ENCODE results near the gene DYDC1.

DYDC1 gene

DNA sequence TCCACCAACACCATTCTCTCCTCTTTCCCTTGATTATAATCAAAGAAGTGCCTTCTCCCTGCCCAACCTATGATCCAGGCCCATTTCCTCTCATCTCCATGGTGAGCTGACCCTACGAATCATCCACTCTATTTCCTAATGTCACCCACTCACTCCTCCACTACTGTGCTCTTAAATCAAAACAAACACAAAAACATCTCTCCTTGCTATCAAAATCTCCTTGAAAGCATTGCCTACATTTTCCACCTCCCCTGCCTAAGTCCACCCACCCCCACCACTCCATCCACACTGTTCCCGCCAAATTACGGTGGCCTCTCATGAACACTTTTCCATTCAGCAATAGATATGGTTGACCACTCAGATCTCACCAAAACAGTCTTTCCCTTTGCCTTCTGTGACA, 5.3 kb downstream of the DYDC1 start:
- DNase-seq (ENCODE audit: low read depth in 1 of 2, low spot score in 1 of 2), result no peak
- peaks cover 9% of the 10 kb centered on the region for H3K27me3 ChIP-seq (ENCODE audit: insufficient read depth, poor library complexity, severe bottlenecking)
- TF ChIP-seq GABPA (IDR thresholded peaks at IDR 0.05; ENCODE audit: low read depth) (no peak), SPI1 (IDR thresholded peaks at IDR 0.05; ENCODE audit: borderline replicate concordance, low read depth) (no peak), POLR2AphosphoS5 (IDR thresholded peaks at IDR 0.05; ENCODE audit: low read depth) (no peak)
- TF ChIP-seq, protein P1, sequence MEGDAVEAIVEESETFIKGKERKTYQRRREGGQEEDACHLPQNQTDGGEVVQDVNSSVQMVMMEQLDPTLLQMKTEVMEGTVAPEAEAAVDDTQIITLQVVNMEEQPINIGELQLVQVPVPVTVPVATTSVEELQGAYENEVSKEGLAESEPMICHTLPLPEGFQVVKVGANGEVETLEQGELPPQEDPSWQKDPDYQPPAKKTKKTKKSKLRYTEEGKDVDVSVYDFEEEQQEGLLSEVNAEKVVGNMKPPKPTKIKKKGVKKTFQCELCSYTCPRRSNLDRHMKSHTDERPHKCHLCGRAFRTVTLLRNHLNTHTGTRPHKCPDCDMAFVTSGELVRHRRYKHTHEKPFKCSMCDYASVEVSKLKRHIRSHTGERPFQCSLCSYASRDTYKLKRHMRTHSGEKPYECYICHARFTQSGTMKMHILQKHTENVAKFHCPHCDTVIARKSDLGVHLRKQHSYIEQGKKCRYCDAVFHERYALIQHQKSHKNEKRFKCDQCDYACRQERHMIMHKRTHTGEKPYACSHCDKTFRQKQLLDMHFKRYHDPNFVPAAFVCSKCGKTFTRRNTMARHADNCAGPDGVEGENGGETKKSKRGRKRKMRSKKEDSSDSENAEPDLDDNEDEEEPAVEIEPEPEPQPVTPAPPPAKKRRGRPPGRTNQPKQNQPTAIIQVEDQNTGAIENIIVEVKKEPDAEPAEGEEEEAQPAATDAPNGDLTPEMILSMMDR (IDR thresholded peaks at IDR 0.05; ENCODE audit: insufficient read depth, low read length), result no peak
- TF ChIP-seq, protein P2, sequence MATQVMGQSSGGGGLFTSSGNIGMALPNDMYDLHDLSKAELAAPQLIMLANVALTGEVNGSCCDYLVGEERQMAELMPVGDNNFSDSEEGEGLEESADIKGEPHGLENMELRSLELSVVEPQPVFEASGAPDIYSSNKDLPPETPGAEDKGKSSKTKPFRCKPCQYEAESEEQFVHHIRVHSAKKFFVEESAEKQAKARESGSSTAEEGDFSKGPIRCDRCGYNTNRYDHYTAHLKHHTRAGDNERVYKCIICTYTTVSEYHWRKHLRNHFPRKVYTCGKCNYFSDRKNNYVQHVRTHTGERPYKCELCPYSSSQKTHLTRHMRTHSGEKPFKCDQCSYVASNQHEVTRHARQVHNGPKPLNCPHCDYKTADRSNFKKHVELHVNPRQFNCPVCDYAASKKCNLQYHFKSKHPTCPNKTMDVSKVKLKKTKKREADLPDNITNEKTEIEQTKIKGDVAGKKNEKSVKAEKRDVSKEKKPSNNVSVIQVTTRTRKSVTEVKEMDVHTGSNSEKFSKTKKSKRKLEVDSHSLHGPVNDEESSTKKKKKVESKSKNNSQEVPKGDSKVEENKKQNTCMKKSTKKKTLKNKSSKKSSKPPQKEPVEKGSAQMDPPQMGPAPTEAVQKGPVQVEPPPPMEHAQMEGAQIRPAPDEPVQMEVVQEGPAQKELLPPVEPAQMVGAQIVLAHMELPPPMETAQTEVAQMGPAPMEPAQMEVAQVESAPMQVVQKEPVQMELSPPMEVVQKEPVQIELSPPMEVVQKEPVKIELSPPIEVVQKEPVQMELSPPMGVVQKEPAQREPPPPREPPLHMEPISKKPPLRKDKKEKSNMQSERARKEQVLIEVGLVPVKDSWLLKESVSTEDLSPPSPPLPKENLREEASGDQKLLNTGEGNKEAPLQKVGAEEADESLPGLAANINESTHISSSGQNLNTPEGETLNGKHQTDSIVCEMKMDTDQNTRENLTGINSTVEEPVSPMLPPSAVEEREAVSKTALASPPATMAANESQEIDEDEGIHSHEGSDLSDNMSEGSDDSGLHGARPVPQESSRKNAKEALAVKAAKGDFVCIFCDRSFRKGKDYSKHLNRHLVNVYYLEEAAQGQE (IDR thresholded peaks at IDR 0.05; ENCODE audit: insufficient replicate concordance, low read depth), result no peak
- H3K4me3 ChIP-seq (replicated peaks; ENCODE audit: insufficient read depth, low read length), result no peak overlapping the region
- no peak overlapping the region for H3K27ac ChIP-seq (replicated peaks)

DNA sequence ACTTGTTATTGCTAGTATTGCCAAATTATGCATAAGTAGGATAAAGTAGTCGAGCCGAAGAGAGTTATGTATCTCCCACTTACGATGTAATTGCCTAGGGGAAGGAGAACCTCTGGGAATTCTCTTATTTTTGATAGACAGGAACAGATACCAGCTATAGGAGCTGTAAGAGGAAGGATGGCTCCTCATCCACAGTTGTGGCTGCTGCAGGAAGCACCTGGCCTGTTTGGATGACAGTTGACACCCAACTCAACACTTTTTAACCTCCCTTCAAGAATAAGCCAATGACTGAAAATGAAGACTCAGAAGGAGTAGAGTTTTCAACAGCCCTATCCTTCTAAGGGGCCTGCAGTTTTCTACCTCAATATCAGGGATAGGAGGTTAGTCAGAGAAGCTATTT, 6.3 kb downstream of the DYDC1 start:
- TF ChIP-seq SPI1 (IDR thresholded peaks at IDR 0.05; ENCODE audit: borderline replicate concordance, low read depth), result no peak
- no peak for DNase-seq (ENCODE audit: low read depth in 1 of 2, low spot score in 1 of 2)
- no peak overlapping the region for H3K27ac ChIP-seq (replicated peaks)
- peaks cover 2% of the 10 kb centered on the region for H3K27me3 ChIP-seq (ENCODE audit: insufficient read depth, poor library complexity, severe bottlenecking)
- H3K4me3 ChIP-seq (replicated peaks; ENCODE audit: insufficient read depth, low read length), result no peak overlapping the region

DNA sequence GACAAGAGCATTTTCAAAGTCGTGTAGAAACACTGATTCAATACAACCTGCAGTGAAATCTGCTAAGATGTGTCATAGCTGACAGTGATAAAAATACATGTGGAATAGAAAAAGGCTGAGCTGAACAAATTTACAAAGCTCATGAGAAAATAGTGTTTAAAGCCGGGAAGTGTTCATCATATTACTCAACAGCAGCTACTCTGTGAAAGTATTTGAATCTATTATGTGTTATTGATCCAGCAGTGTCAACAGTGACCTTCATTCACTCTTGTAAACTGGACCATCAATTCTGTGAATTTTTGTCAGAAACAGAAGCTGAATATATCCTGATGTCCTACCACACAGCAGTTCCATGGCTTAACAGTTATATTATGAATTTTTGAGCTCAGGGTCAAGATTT, 11.6 kb downstream of the DYDC1 start:
- DNase-seq (ENCODE audit: low read depth in 1 of 2, low spot score in 1 of 2), result no peak
- Histone ChIP-seq H3K27ac (replicated peaks) (no peak overlapping the region), H3K27me3 (ENCODE audit: insufficient read depth, poor library complexity, severe bottlenecking) (no peaks in the 10 kb centered on the region), H3K4me3 (replicated peaks; ENCODE audit: insufficient read depth, low read length) (no peak overlapping the region)
- TF ChIP-seq, protein P1 (IDR thresholded peaks at IDR 0.05; ENCODE audit: insufficient read depth, low read length), result no peak
- TF ChIP-seq, protein P2 (IDR thresholded peaks at IDR 0.05; ENCODE audit: insufficient replicate concordance, low read depth), result no peak
- TF ChIP-seq GABPA (IDR thresholded peaks at IDR 0.05; ENCODE audit: low read depth), result no peak
- no peak for TF ChIP-seq SPI1 (IDR thresholded peaks at IDR 0.05; ENCODE audit: borderline replicate concordance, low read depth)
- no peak for TF ChIP-seq POLR2AphosphoS5 (IDR thresholded peaks at IDR 0.05; ENCODE audit: low read depth)

DNA sequence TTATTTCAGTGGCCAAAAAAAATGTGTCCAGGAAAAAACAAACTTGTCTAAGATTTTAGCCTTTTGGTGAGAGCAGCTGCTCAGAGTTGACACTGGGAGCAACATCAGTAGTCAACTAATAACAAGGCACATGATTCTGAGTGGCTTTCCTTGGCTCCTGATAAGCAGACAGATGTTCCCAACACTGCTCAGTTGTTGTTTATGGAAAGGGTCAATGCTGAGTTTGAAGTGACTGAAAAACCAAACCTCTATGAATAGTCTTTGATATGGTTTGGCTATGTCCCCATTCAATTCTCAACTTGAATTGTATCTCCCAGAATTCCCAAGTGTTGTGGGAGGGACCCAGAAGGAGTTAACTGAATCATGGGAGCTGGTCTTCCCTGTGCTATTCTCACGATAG, 12.3 kb downstream of the DYDC1 start:
- H3K27ac ChIP-seq (replicated peaks), result no peak overlapping the region
- TF ChIP-seq, protein P1 (IDR thresholded peaks at IDR 0.05; ENCODE audit: insufficient read depth, low read length), result no peak
- TF ChIP-seq, protein P2 (IDR thresholded peaks at IDR 0.05; ENCODE audit: insufficient replicate concordance, low read depth), result no peak
- TF ChIP-seq POLR2AphosphoS5 (IDR thresholded peaks at IDR 0.05; ENCODE audit: low read depth) (no peak), GABPA (IDR thresholded peaks at IDR 0.05; ENCODE audit: low read depth) (no peak), SPI1 (IDR thresholded peaks at IDR 0.05; ENCODE audit: borderline replicate concordance, low read depth) (no peak)

More for the DNA sequence above, 12.3 kb downstream of the DYDC1 start:
- DNase-seq (ENCODE audit: low read depth in 1 of 2, low spot score in 1 of 2), result no peak
- no peak overlapping the region for H3K4me3 ChIP-seq (replicated peaks; ENCODE audit: insufficient read depth, low read length)
- H3K27me3 ChIP-seq (ENCODE audit: insufficient read depth, poor library complexity, severe bottlenecking), result no peaks in the 10 kb centered on the region
